ENCODE data around the gene GTF2F2.

DNA sequence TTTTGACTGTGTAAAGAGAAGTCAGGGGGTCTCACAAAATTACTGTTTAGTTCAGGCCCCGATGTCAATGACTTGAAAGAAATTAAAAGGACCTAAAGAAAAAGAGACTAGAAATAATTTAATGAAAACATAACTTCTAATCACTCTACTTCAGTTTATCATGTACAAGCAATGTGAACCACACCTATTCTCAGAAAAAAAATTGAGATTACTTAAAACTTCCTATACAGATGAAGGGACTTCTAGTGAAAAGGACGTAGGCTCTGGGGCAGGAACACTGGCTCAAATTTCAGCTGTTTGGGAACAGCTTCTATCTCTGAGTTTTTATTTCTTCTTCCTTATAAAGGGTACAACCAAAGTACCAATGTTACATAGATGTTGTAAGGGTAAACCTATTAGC, 182.7 kb downstream of the GTF2F2 start:
- TF ChIP-seq GATA2 (IDR thresholded peaks at IDR 0.05; ENCODE audit: low read depth, low read length) (no peak), GATA3 (IDR thresholded peaks at IDR 0.05; ENCODE audit: low read depth, low read length) (no peak)

All from SH-SY5Y (cell line).